DMS153 (cell line): ENCODE data around the gene MKI67.
"Not testable (repeated sequence)": the region's sequence is repeated elsewhere in the genome, so short reads cannot be mapped to it uniquely, and the experiment has no call there.

ENCODE experiments used
- DNase-seq: peaks from one replicate; lab custom pipeline; 2025; lab: John Stamatoyannopoulos, UW

MKI67 gene

GRCh38 chr10:128150045-128150493 is 23.8 kb upstream of the MKI67 start:
- peak; percentile 52 for DNase-seq

GRCh38 chr10:128149267-128150014 is 23.2 kb upstream of the MKI67 start:
- no peak for DNase-seq

GRCh38 chr10:128147669-128148068 is 21.4 kb upstream of the MKI67 start:
- no peak for DNase-seq

- no peak for DNase-seq
Measured at GRCh38 chr10:128147064-128147463, 20.8 kb upstream of the MKI67 start.

- DNase-seq: no peak
Measured at GRCh38 chr10:128144547-128144946, 18.3 kb upstream of the MKI67 start.

GRCh38 chr10:128143531-128143930 is 17.3 kb upstream of the MKI67 start:
- DNase-seq: no peak

- no peak for DNase-seq
Measured at GRCh38 chr10:128140425-128140824, 14.2 kb upstream of the MKI67 start.

- DNase-seq: not testable (repeated sequence)
Measured at GRCh38 chr10:128138429-128138828, 12.2 kb upstream of the MKI67 start.

- no peak for DNase-seq
Measured at GRCh38 chr10:128137877-128138276, 11.7 kb upstream of the MKI67 start.

- no peak for DNase-seq
Measured at GRCh38 chr10:128130051-128130450, 3.8 kb upstream of the MKI67 start.

GRCh38 chr10:128128582-128128981 is 2.4 kb upstream of the MKI67 start:
- DNase-seq: no peak

- no peak for DNase-seq
Measured at GRCh38 chr10:128125416-128125943, 743 bp downstream of the MKI67 start.

GRCh38 chr10:128124813-128125403 is 1.3 kb downstream of the MKI67 start:
- no peak for DNase-seq

- DNase-seq: no peak
Measured at GRCh38 chr10:128123846-128124245, 2.4 kb downstream of the MKI67 start.

GRCh38 chr10:128122931-128123330 is 3.3 kb downstream of the MKI67 start:
- no peak for DNase-seq

GRCh38 chr10:128121750-128122412 is 4.3 kb downstream of the MKI67 start:
- no peak for DNase-seq

- no peak for DNase-seq
Measured at GRCh38 chr10:128116851-128117615, 9.2 kb downstream of the MKI67 start.

- no peak for DNase-seq
Measured at GRCh38 chr10:128116187-128116586, 10.0 kb downstream of the MKI67 start.

GRCh38 chr10:128115356-128115755 is 10.9 kb downstream of the MKI67 start:
- no peak for DNase-seq

- DNase-seq: no peak
Measured at GRCh38 chr10:128114901-128115300, 11.3 kb downstream of the MKI67 start.

GRCh38 chr10:128113026-128113425 is 13.2 kb downstream of the MKI67 start:
- DNase-seq: no peak

GRCh38 chr10:128111696-128112095 is 14.5 kb downstream of the MKI67 start:
- DNase-seq: no peak
